ENCODE results near the gene LCN6. TPM values are rescaled to one million over a fixed set of nuclear protein-coding genes. Genes with fewer than 3 reads are reported as not detected.
A peak's percentile ranks its signal among the peaks of the same experiment; 100 is the strongest.

The LCN6 gene
- polyA plus RNA-seq, 3 donors = not detected

DNA sequence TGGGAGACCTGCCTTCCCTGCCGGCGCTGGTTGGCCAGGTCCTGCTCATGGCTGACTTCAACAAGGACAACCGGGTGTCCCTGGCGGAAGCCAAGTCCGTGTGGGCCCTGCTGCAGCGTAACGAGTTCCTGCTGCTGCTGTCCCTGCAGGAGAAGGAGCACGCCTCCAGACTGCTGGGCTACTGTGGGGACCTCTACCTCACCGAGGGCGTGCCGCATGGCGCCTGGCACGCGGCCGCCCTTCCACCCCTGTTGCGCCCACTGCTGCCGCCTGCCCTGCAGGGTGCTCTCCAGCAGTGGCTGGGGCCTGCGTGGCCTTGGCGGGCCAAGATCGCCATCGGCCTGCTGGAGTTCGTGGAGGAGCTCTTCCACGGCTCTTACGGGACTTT, 25.4 kb downstream of the LCN6 start:
- H3K9me3 Mint-ChIP-seq = no peaks in the 10 kb centered on the region
- Histone ChIP-seq H3K4me3 (replicated peaks in 1 of 3; ENCODE audit: low read depth in 2 of 3, low read length in 3 of 3) (no peak overlapping the region), H3K27me3 (ENCODE audit: control insufficient read depth in 2 of 2, insufficient read depth in 2 of 2, low read length in 2 of 2) (peaks cover 0 to 4% of the 10 kb centered on the region in 2 donors), H2AFZ (ENCODE audit: insufficient read depth, low read depth, low read length, poor library complexity, severe bottlenecking) (no peak overlapping the region), H3K9me3 (replicated peaks in 1 of 2; ENCODE audit: control insufficient read depth in 1 of 2, insufficient read depth in 1 of 2, low read length in 2 of 2) (no peaks in the 10 kb centered on the region), H3K4me2 (replicated peaks; ENCODE audit: extremely low read depth, low read length, poor library complexity, severe bottlenecking) (no peak overlapping the region), H3K36me3 (replicated peaks in 1 of 2; ENCODE audit: control insufficient read depth in 1 of 2, insufficient read depth in 2 of 2, low read length in 2 of 2) (peaks cover 45 to 48% of the 10 kb centered on the region in 2 donors), H4K20me1 (ENCODE audit: insufficient read depth, low read length) (peaks cover 83% of the 10 kb centered on the region), H3K27ac (ENCODE audit: low read depth in 1 of 2, low read length in 2 of 2) (no peak overlapping the region), H3K4me1 (ENCODE audit: control insufficient read depth in 1 of 2, insufficient read depth in 2 of 2, low read length in 2 of 2) (peaks cover 27 to 36% of the 10 kb centered on the region in 2 donors), H3K79me2 (ENCODE audit: insufficient read depth, low read length) (peaks cover 41% of the 10 kb centered on the region), H3K9ac (ENCODE audit: insufficient read depth, low read length, poor library complexity, severe bottlenecking) (no peak overlapping the region)
- DNase-seq = no peak
- intact Hi-C loops (cut with micrococcal nuclease) = loop anchor here in 1 of 2 donors (10.0 kb wide), 1 partner anchor 238 kb away; the partner anchor contains the start of gene SEC16A
- peaks cover 31 to 46% of the 10 kb centered on the region in 2 donors for H3K36me3 Mint-ChIP-seq
- peaks cover 38% of the 10 kb centered on the region for H3K4me1 Mint-ChIP-seq
- no peak overlapping the region for H3K4me3 Mint-ChIP-seq
- H3K27me3 Mint-ChIP-seq (ENCODE audit: low read depth in 3 of 3) = peaks cover 0 to 12% (median 3%) of the 10 kb centered on the region in 3 donors
- no peak for TF ChIP-seq CTCF (IDR thresholded peaks at IDR 0.05)
- WGBS (ENCODE audit: insufficient coverage) = 86% methylated on average over 21 of the region's 24 CpGs
- peak overlapping the region in 1 of 7 donors; percentile 68 for H3K27ac Mint-ChIP-seq

DNA sequence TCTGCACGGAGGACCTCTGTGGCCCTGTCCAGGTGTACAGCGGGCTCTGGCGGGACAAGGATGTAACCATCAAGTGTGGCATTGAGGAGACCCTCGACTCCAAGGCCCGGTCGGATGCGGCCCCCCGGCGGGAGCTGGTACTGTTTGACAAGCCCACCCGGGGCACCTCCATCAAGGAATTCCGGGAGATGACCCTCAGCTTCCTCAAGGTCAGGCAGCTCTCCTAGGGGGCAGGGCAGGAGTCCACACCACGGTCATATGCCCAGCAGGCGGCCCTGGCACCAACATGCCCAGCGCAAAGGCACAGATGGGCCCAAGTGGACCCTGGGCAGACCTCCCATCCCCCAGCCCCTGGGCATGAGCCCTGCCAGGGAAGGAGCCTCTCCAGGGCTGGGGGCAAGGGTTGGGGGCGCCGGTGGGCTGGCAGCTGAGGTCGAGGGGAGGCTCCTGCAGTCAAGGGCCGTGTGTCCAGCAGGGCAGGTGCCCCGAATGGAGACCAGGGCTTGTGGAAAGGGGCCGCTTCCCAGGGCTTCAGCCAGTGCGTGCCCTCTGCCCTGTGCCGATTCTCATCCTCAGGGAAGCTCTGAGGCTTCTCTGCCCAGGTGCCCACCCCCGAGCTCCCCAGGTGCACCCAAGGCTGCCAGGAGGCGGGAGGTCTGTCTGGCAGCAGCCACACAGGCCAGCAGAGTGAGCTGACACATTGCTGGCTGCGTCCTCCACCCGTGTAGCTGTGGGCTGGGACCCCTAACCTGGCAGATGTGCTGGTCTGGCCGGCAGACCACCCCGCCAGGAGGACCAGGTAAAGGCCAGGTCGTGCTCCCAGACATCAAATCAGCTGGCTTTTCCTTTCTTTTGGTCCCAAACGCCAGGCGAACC, 26.0 kb downstream of the LCN6 start:
- Mint-ChIP-seq H3K4me1 (peaks cover 36% of the 10 kb centered on the region), H3K9me3 (no peaks in the 10 kb centered on the region), H3K27me3 (ENCODE audit: low read depth in 3 of 3) (peaks cover 4 to 16% (median 5%) of the 10 kb centered on the region in 3 donors), H3K4me3 (no peak overlapping the region), H3K27ac (peak overlapping the region in 1 of 7 donors; percentile 68), H3K36me3 (peaks cover 31 to 46% of the 10 kb centered on the region in 2 donors)
- no peak for TF ChIP-seq CTCF (IDR thresholded peaks at IDR 0.05)
- Histone ChIP-seq H3K9ac (ENCODE audit: insufficient read depth, low read length, poor library complexity, severe bottlenecking) (no peak overlapping the region), H3K36me3 (replicated peaks in 1 of 2; ENCODE audit: control insufficient read depth in 1 of 2, insufficient read depth in 2 of 2, low read length in 2 of 2) (peaks cover 45 to 48% of the 10 kb centered on the region in 2 donors), H3K4me1 (ENCODE audit: control insufficient read depth in 1 of 2, insufficient read depth in 2 of 2, low read length in 2 of 2) (peaks cover 24 to 35% of the 10 kb centered on the region in 2 donors), H3K27ac (ENCODE audit: low read depth in 1 of 2, low read length in 2 of 2) (no peak overlapping the region), H3K79me2 (ENCODE audit: insufficient read depth, low read length) (peaks cover 35% of the 10 kb centered on the region), H3K4me2 (replicated peaks; ENCODE audit: extremely low read depth, low read length, poor library complexity, severe bottlenecking) (no peak overlapping the region), H3K27me3 (ENCODE audit: control insufficient read depth in 2 of 2, insufficient read depth in 2 of 2, low read length in 2 of 2) (peaks cover 0 to 8% of the 10 kb centered on the region in 2 donors), H4K20me1 (ENCODE audit: insufficient read depth, low read length) (peaks cover 77% of the 10 kb centered on the region), H3K9me3 (replicated peaks in 1 of 2; ENCODE audit: control insufficient read depth in 1 of 2, insufficient read depth in 1 of 2, low read length in 2 of 2) (no peaks in the 10 kb centered on the region), H3K4me3 (replicated peaks in 1 of 3; ENCODE audit: low read depth in 2 of 3, low read length in 3 of 3) (no peak overlapping the region), H2AFZ (ENCODE audit: insufficient read depth, low read depth, low read length, poor library complexity, severe bottlenecking) (no peak overlapping the region)
- no peak for DNase-seq
- intact Hi-C loops (cut with micrococcal nuclease) = loop anchor here in 1 of 2 donors (10.0 kb wide), 1 partner anchor 238 kb away; the partner anchor contains the start of gene SEC16A
- 87% methylated on average over 29 of the region's 31 CpGs for WGBS (ENCODE audit: insufficient coverage)

All from CD14-positive monocyte (primary cell).